Body of pancreas (tissue), 4 donors: ENCODE measurements around the gene ADCY6. TPM values are rescaled to one million over a fixed set of nuclear protein-coding genes. Genes with fewer than 3 reads are reported as not detected.

Experiments used
- ATAC-seq: fragments of 150-250 bp; one replicate; pipeline ENCODE4 v1.9.1; 2016
- DNase-seq, 4 donors: peaks; one replicate each; pipeline ENCODE4 v3.0.0-alpha.2; 2019
- H3K27ac ChIP-seq, 4 donors: fragments of 200-600 bp; sonication (generic); 1 replicate in 3 of 4; 2 replicates in 1 of 4; pipeline versions ENCODE4 v1.5.1 to v1.6.1; 2016 to 2019; ENCODE audit warnings: mild to moderate bottlenecking in 1 of 4, mixed read lengths in 1 of 4, moderate library complexity in 1 of 4
- H3K27me3 ChIP-seq, 2 donors: fragments of 200-600 bp; sonication (generic); one replicate each; pipeline ENCODE4 v1.6.0; 2016; ENCODE audit warnings: mild to moderate bottlenecking in 1 of 2
- H3K36me3 ChIP-seq, 2 donors: fragments of 200-600 bp; sonication (generic); replicated peaks in 1 of 2; 2 replicates each; pipeline ENCODE4 v1.5.1; 2016; ENCODE audit warnings: low read depth in 2 of 2; ENCODE audit not compliant: insufficient read depth in 1 of 2
- H3K4me1 ChIP-seq: fragments of 200-600 bp; sonication (generic); one replicate; pipeline ENCODE4 v1.6.0; 2016
- H3K4me3 ChIP-seq, 2 donors: fragments of 200-600 bp; sonication (generic); 1 replicate in 1 of 2; 2 replicates in 1 of 2; pipeline ENCODE4 v1.5.1; 2016 to 2019
- H3K9me3 ChIP-seq, 3 donors: fragments of 200-600 bp; sonication (generic); 1 replicate in 2 of 3; 2 replicates in 1 of 3; pipeline ENCODE4 v1.5.1; 2016
- CTCF ChIP-seq, 7 experiments: fragments of 450-650 bp in 4 of 7; fragments of 200-600 bp in 3 of 7; sonication (generic) in 3 of 7; IDR thresholded peaks; one replicate each; pipeline ENCODE4 v1.5.1; 2016 to 2019; ENCODE audit warnings: antibody characterized with exemption in 7 of 7
- POLR2A ChIP-seq, 3 donors: fragments of 450-650 bp; IDR thresholded peaks; one replicate each; pipeline ENCODE4 v1.6.1; 2016; ENCODE audit warnings: antibody characterized with exemption in 3 of 3, mild to moderate bottlenecking in 2 of 3
- WGBS, 2 donors: methylation state at CpG; one replicate each; pipeline ENCODE4 v1.1.5; 2017; 5-methylcytosine and 5-hydroxymethylcytosine counted together
- intact Hi-C: fragments of 100-400 bp; cut with DNase I; formaldehyde crosslinking; loops from one replicate; pipeline ENCODE4 v1.15.1; 2023
- total RNA-seq, 2 donors: library from RNA; depleted of rRNA; stranded (reverse); fragments of >200 nt; gene quantifications; one replicate each; pipeline ENCODE4 v1.1.0, GENCODE V29; 2016

The ADCY6 gene
- total RNA-seq, 2 donors from 2014 or later: 38.6 to 59.1 TPM

GRCh38 chr12:48816143-48816854 is 27.4 kb upstream of the ADCY6 start:
- Histone ChIP-seq H3K9me3 (no peaks in the 10 kb centered on the region), H3K36me3 (no peaks in the 10 kb centered on the region), H3K27me3 (no peaks in the 10 kb centered on the region), H3K4me1 (peaks cover 36% of the 10 kb centered on the region), H3K27ac (no peak overlapping the region), H3K4me3 (no peak overlapping the region)
- no peak for ATAC-seq
- TF ChIP-seq POLR2A (IDR thresholded peaks at IDR 0.05) (no peak), CTCF (IDR thresholded peaks at IDR 0.05) (no peak)
- 78 to 80% methylated on average over 3 of the region's 3 CpGs for WGBS, 2 donors
- intact Hi-C loops: no loop called here
- peak in 2 of 4 donors; percentile 27 to 39 for DNase-seq

GRCh38 chr12:48815126-48816110 is 26.5 kb upstream of the ADCY6 start:
- ATAC-seq (peak; percentile 87), DNase-seq (peak; percentile 76 to 83 (median 80))
- Histone ChIP-seq H3K9me3 (no peaks in the 10 kb centered on the region), H3K27me3 (no peaks in the 10 kb centered on the region), H3K27ac (peak overlapping the region; percentile 6 to 88 (median 83)), H3K4me3 (peak overlapping the region; percentile 49 to 51), H3K36me3 (no peaks in the 10 kb centered on the region), H3K4me1 (peaks cover 36% of the 10 kb centered on the region)
- intact Hi-C loops: no loop called here
- 1 to 2% methylated on average over 44 to 54 of the region's 54 CpGs for WGBS, 2 donors
- TF ChIP-seq CTCF (IDR thresholded peaks at IDR 0.05) (no peak), POLR2A (IDR thresholded peaks at IDR 0.05) (peak in 2 of 3 donors; percentile 87 to 90)

GRCh38 chr12:48814262-48815125 is 25.6 kb upstream of the ADCY6 start:
- peaks cover 36% of the 10 kb centered on the region for H3K4me1 ChIP-seq
- WGBS, 2 donors: 0 to 1% methylated on average over 15 to 69 of the region's 70 CpGs
- peak; percentile 97 to 100 (median 99) for TF ChIP-seq CTCF (IDR thresholded peaks at IDR 0.05)
- TF ChIP-seq POLR2A (IDR thresholded peaks at IDR 0.05): peak in 1 of 3 donors; percentile 12
- ATAC-seq: peak; percentile 87
- peak; percentile 80 to 91 (median 86) for DNase-seq
- no peaks in the 10 kb centered on the region for H3K36me3 ChIP-seq
- intact Hi-C loops: no loop called here
- peak overlapping the region; percentile 6 to 88 (median 83) for H3K27ac ChIP-seq
- no peaks in the 10 kb centered on the region for H3K9me3 ChIP-seq
- H3K4me3 ChIP-seq: peak overlapping the region; percentile 49 to 51
- H3K27me3 ChIP-seq: no peaks in the 10 kb centered on the region

- no peaks in the 10 kb centered on the region for H3K27me3 ChIP-seq
- no peaks in the 10 kb centered on the region for H3K9me3 ChIP-seq
- H3K4me3 ChIP-seq: no peak overlapping the region
- H3K27ac ChIP-seq: peak overlapping the region in 2 of 4 donors; percentile 83 to 88
- 33 to 45% methylated on average over 18 of the region's 18 CpGs for WGBS, 2 donors
- peaks cover 32% of the 10 kb centered on the region for H3K4me1 ChIP-seq
- no peaks in the 10 kb centered on the region for H3K36me3 ChIP-seq
- intact Hi-C loops: no loop called here
- ATAC-seq: no peak
- no peak for DNase-seq
- TF ChIP-seq POLR2A (IDR thresholded peaks at IDR 0.05) (no peak), CTCF (IDR thresholded peaks at IDR 0.05) (no peak)
These were observed 24.8 kb upstream of the ADCY6 start for GRCh38 chr12:48813465-48814261.
